Ovary (tissue), 3 donors: ENCODE measurements around the gene ARFIP1.

Source experiments
- POLR2A ChIP-seq: fragments of 450-650 bp; IDR thresholded peaks from one replicate; pipeline ENCODE4 v1.6.1; 2017; ENCODE audit warnings: antibody characterized with exemption, mild to moderate bottlenecking, moderate library complexity
- TF ChIP-seq, protein P1 (sequence below), 3 donors: fragments of 450-650 bp in 2 of 3; fragments of 200-600 bp in 1 of 3; IDR thresholded peaks; one replicate each; pipeline versions ENCODE4 v1.5.1 to v1.8.0; 2016 to 2022; ENCODE audit warnings: antibody characterized with exemption in 3 of 3, mild to moderate bottlenecking in 1 of 3
- donor health status: DM: no; HTN: no; CAD: no.

DNA sequence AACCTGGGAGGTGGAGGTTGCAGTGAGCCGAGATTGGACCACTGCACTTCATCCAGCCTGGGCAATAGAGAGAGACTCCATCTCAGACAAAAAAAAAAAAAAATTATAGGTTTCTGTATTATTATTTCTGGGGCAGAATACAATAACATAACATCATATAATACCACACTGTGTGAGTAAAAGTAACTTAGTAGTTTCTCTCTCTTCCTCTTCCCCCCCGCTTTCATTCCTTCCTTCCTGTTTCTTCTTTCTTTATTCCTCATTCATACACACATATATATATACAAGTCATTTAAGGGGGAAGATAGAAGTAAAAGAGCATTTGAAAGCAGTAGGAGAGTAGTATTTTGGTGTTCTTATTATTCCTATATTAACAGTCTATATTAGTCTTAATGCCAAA is 100.5 kb downstream of the ARFIP1 start:
- TF ChIP-seq, protein P1, sequence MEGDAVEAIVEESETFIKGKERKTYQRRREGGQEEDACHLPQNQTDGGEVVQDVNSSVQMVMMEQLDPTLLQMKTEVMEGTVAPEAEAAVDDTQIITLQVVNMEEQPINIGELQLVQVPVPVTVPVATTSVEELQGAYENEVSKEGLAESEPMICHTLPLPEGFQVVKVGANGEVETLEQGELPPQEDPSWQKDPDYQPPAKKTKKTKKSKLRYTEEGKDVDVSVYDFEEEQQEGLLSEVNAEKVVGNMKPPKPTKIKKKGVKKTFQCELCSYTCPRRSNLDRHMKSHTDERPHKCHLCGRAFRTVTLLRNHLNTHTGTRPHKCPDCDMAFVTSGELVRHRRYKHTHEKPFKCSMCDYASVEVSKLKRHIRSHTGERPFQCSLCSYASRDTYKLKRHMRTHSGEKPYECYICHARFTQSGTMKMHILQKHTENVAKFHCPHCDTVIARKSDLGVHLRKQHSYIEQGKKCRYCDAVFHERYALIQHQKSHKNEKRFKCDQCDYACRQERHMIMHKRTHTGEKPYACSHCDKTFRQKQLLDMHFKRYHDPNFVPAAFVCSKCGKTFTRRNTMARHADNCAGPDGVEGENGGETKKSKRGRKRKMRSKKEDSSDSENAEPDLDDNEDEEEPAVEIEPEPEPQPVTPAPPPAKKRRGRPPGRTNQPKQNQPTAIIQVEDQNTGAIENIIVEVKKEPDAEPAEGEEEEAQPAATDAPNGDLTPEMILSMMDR (IDR thresholded peaks at IDR 0.05) = no peak
- no peak for TF ChIP-seq POLR2A
